AG09319 (cell line): ENCODE data around the gene SLC39A12.
"Not testable (repeated sequence)": the region's sequence is repeated elsewhere in the genome, so short reads cannot be mapped to it uniquely, and the experiment has no call there.

Experiments used
- DNase-seq: peaks from one replicate; pipeline ENCODE4 v3.0.0-alpha.2; 2010; ENCODE audit warnings: low read depth; ENCODE audit errors: extremely low read depth
- CTCF ChIP-seq: IDR thresholded peaks from 2 replicates; pipeline ENCODE4 v1.5.1; 2011; ENCODE audit warnings: low read depth, mild to moderate bottlenecking, inconsistent platforms, low read length, moderate library complexity

SLC39A12 gene

GRCh38 chr10:17943033-17943745, 8.5 kb upstream of the SLC39A12 start:
- TF ChIP-seq CTCF = no peak
- no peak for DNase-seq

GRCh38 chr10:17950269-17950668, 1.4 kb upstream of the SLC39A12 start:
- DNase-seq = not testable (repeated sequence)

GRCh38 chr10:17950726-17951125, 992 bp upstream of the SLC39A12 start:
- no peak for DNase-seq
- TF ChIP-seq CTCF = no peak

- not testable (repeated sequence) for DNase-seq
These were observed 2.7 kb downstream of the SLC39A12 start for GRCh38 chr10:17954372-17954771.

GRCh38 chr10:17954861-17955260, 3.1 kb downstream of the SLC39A12 start:
- DNase-seq = no peak
- TF ChIP-seq CTCF = no peak

- TF ChIP-seq CTCF = no peak
These were observed 6.3 kb downstream of the SLC39A12 start for GRCh38 chr10:17958049-17958448.

GRCh38 chr10:17959870-17960269, 8.2 kb downstream of the SLC39A12 start:
- TF ChIP-seq CTCF = no peak
- DNase-seq = no peak

More at GRCh38 chr10:17958049-17958448, 6.3 kb downstream of the SLC39A12 start:
- no peak for DNase-seq

GRCh38 chr10:17961551-17962422, 10.1 kb downstream of the SLC39A12 start:
- no peak for TF ChIP-seq CTCF
- no peak for DNase-seq
